Left lung (tissue), 10 donors: ENCODE data around the gene PCNX3. TPM values are rescaled to one million over a fixed set of nuclear protein-coding genes. Genes with fewer than 3 reads are reported as not detected.

Experiments
- ATAC-seq: fragments of 200-7000 bp; cut with Tn5 transposase; one replicate; pipeline ENCODE4 v1.9.1; 2020; ENCODE audit warnings: moderate library complexity
- DNase-seq, 4 donors: peaks; one replicate each; pipeline ENCODE4 v3.0.0-alpha.2; 2013 to 2020
- H3K27ac ChIP-seq, 2 donors: fragments of 200-600 bp; sonication (generic) in 1 of 2; one replicate each; pipeline versions ENCODE4 v1.5.0 to v1.8.0; 2020 to 2021
- H3K27me3 ChIP-seq, 2 donors: fragments of 200-600 bp; sonication (generic) in 1 of 2; one replicate each; pipeline versions ENCODE4 v1.5.0 to v1.8.0; 2020 to 2021
- H3K36me3 ChIP-seq, 2 donors: fragments of 200-600 bp; sonication (generic) in 1 of 2; one replicate each; pipeline versions ENCODE4 v1.5.0 to v1.8.0; 2020 to 2021
- H3K4me1 ChIP-seq, 2 donors: fragments of 200-600 bp; one replicate each; pipeline ENCODE4 v1.8.0; 2021
- H3K4me3 ChIP-seq, 2 donors: fragments of 200-600 bp; sonication (generic) in 1 of 2; one replicate each; pipeline versions ENCODE4 v1.5.0 to v1.8.0; 2020 to 2021; ENCODE audit warnings: mild to moderate bottlenecking in 1 of 2
- H3K9me3 ChIP-seq, 2 donors: fragments of 200-600 bp; sonication (generic) in 1 of 2; one replicate each; pipeline versions ENCODE4 v1.5.0 to v1.8.0; 2020 to 2021
- intact Hi-C, 2 donors: fragments of 100-400 bp; cut with DNase I; formaldehyde crosslinking; loops; one replicate each; pipeline versions ENCODE4 v1.11.2 to v1.14.2; 2022
- polyA plus RNA-seq, 6 donors: library from polyadenylated mRNA; unstranded; fragments of 120-200 nt; gene quantifications; one replicate each; pipeline ENCODE4 v1.2.1, GENCODE V29; 2013; ENCODE audit not compliant: insufficient read length in 6 of 6
- total RNA-seq, 2 donors: library from RNA; stranded (reverse); fragmentation: NEBNext Ultra II Directional; extraction: Animal tissue kit (Norgen Biotek cat#: 25700); gene quantifications; one replicate each; pipeline ENCODE4 v1.2.1, GENCODE V29; 2021
- TF ChIP-seq, protein P1 (sequence below), 2 donors: fragments of 200-600 bp; sonication (generic) in 1 of 2; IDR thresholded peaks; one replicate each; pipeline versions ENCODE4 v1.5.0 to v1.8.0; 2021; ENCODE audit warnings: antibody characterized with exemption in 2 of 2
- donor health status: DM: no; HTN: yes; CAD: no.
- donor health status: DM: no; HTN: no; CAD: no.

Gene PCNX3
- total and polyA plus RNA-seq, 8 donors: 19.9 to 44.5 (median 26.2) TPM

DNA sequence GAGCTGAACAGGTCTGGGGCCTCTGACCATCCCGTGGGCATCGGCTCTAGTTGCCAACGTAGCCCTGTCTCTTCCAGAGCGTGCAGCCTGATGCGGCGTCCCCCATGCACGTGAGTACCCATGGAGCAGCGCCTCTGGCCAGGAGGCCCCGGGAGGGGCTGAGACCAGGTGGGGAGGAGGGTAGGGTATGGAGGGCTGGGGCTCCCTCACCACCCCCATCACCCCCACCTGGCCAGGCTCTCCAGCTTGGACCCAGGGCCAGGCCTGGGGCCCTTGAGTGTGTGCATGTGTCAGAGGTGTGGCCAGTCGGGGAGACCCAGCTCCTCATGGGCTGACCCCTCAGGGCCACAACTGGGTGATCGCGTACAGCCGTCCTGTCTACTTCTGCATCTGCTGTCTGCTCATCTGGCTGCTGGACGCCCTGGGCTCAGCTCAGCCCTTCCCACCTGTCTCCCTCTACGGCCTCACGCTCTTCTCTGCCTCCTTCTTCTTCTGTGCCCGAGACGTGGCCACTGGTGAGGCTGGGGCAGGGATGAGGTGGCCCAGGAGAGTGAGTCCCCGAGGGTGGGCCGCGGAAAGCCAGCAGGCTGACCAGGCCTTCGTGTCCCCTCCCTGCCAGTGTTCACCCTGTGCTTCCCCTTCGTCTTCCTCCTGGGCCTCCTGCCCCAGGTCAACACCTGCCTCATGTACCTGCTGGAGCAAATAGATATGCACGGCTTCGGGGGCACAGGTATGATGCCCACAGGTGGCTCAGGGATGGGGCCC lies 8.5 kb downstream of the PCNX3 start:
- Histone ChIP-seq H3K27ac (no peak overlapping the region), H3K36me3 (peaks cover 0 to 100% of the 10 kb centered on the region in 2 donors), H3K9me3 (no peaks in the 10 kb centered on the region), H3K4me1 (peaks cover 0 to 7% of the 10 kb centered on the region in 2 donors), H3K27me3 (no peaks in the 10 kb centered on the region), H3K4me3 (no peak overlapping the region)
- peak in 1 of 4 donors; percentile 71 for DNase-seq
- TF ChIP-seq, protein P1, sequence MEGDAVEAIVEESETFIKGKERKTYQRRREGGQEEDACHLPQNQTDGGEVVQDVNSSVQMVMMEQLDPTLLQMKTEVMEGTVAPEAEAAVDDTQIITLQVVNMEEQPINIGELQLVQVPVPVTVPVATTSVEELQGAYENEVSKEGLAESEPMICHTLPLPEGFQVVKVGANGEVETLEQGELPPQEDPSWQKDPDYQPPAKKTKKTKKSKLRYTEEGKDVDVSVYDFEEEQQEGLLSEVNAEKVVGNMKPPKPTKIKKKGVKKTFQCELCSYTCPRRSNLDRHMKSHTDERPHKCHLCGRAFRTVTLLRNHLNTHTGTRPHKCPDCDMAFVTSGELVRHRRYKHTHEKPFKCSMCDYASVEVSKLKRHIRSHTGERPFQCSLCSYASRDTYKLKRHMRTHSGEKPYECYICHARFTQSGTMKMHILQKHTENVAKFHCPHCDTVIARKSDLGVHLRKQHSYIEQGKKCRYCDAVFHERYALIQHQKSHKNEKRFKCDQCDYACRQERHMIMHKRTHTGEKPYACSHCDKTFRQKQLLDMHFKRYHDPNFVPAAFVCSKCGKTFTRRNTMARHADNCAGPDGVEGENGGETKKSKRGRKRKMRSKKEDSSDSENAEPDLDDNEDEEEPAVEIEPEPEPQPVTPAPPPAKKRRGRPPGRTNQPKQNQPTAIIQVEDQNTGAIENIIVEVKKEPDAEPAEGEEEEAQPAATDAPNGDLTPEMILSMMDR (IDR thresholded peaks at IDR 0.05): no peak
- intact Hi-C loops: loop anchor here in 1 of 2 donors (10.0 kb wide), 1 partner anchor 81 kb away; no protein-coding TSS in a partner anchor
- ATAC-seq: no peak

- TF ChIP-seq, protein P1 (IDR thresholded peaks at IDR 0.05): no peak
- intact Hi-C loops: loop anchor here in 1 of 2 donors (10.0 kb wide), 1 partner anchor 80 kb away; no protein-coding TSS in a partner anchor
- no peaks in the 10 kb centered on the region for H3K9me3 ChIP-seq
Observed at GRCh38 chr11:65624931-65625627, 9.5 kb downstream of the PCNX3 start.

DNA sequence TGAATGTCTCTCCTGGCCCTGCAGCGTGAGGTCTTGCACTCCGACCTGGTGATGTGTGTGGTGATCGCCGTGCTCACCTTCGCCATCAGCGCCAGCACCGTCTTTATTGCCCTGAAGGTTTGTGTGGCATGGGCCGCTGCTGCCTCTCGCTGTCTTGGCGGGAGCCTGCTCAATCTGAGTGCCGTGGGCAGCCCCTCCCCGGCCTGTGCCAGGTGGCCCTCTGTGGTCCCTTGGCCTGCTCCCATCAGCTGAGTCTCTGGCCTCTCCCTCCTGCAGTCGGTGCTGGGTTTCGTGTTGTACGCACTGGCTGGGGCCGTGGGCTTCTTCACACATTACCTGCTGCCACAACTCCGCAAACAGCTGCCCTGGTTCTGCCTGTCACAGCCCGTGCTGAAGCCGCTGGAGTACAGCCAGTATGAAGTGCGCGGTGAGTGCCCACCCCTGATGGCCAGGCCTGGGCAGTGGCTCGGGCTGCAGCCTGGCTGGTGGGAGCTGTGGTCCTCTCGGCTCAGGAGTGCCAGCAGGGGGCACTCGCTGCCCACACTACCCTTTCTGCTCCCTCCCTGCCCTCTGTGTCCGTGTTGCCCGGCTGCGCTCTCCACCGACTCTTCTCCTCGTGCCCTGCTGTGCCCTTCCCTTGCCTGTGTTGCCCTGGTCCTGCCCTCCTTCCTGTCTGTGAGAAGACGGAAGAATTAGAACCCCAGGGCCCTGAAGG lies 10.2 kb downstream of the PCNX3 start:
- H3K27me3 ChIP-seq: no peaks in the 10 kb centered on the region
- intact Hi-C loops: loop anchor here in 1 of 2 donors (10.0 kb wide), 1 partner anchor 79 kb away; no protein-coding TSS in a partner anchor
- H3K4me3 ChIP-seq: no peak overlapping the region
- H3K4me1 ChIP-seq: peaks cover 0 to 7% of the 10 kb centered on the region in 2 donors
- H3K27ac ChIP-seq: no peak overlapping the region
- H3K9me3 ChIP-seq: no peaks in the 10 kb centered on the region
- ATAC-seq (peak; percentile 85), DNase-seq (peak in 3 of 4 donors; percentile 67 to 93 (median 70))
- TF ChIP-seq, protein P1 (IDR thresholded peaks at IDR 0.05): peak; percentile 67 to 85
- peaks cover 0 to 100% of the 10 kb centered on the region in 2 donors for H3K36me3 ChIP-seq

More at GRCh38 chr11:65624931-65625627, 9.5 kb downstream of the PCNX3 start:
- Histone ChIP-seq H3K4me3 (no peak overlapping the region), H3K27ac (no peak overlapping the region), H3K4me1 (peaks cover 0 to 7% of the 10 kb centered on the region in 2 donors), H3K36me3 (peaks cover 0 to 100% of the 10 kb centered on the region in 2 donors), H3K27me3 (no peaks in the 10 kb centered on the region)
- no peak for DNase-seq
- ATAC-seq: no peak

DNA sequence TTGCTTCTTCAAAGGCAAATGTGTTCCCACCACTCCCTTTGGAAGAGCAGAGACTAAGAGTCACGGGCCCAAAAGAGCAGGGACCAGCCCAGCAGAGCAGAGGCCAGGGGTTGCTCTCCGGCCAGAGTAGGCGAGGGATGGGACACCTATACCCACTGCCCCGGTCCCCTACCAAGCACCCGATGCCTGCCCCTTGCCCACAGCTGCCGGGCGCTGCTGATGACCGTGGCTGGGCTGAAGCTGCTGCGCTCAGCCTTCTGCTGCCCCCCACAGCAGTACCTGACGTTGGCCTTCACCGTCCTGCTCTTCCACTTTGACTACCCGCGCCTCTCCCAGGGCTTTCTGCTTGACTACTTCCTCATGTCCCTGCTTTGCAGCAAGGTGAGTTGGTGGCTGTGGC lies 11.6 kb downstream of the PCNX3 start:
- Histone ChIP-seq H3K4me3 (no peak overlapping the region), H3K36me3 (peaks cover 0 to 100% of the 10 kb centered on the region in 2 donors), H3K27me3 (no peaks in the 10 kb centered on the region), H3K4me1 (peaks cover 0 to 7% of the 10 kb centered on the region in 2 donors), H3K9me3 (no peaks in the 10 kb centered on the region), H3K27ac (no peak overlapping the region)
- DNase-seq (no peak), ATAC-seq (no peak)
- intact Hi-C loops: loop anchor here in 1 of 2 donors (10.0 kb wide), 1 partner anchor 78 kb away; no protein-coding TSS in a partner anchor
- TF ChIP-seq, protein P1 (IDR thresholded peaks at IDR 0.05): no peak
